PC-3 (cell line): ENCODE data around the gene ARF3.

ENCODE experiments used
- CTCF ChIP-seq: fragments of 300-600 bp; sonication (generic); conservative IDR thresholded peaks from 2 replicates; pipeline ENCODE4 v1.5.1; 2017; ENCODE audit warnings: antibody characterized with exemption, low read depth, mild to moderate bottlenecking, low read length
- EZH2 ChIP-seq: fragments of 300-600 bp; sonication (generic); IDR thresholded peaks from one replicate; pipeline ENCODE4 v1.6.1; 2017; ENCODE audit warnings: antibody characterized with exemption, mild to moderate bottlenecking, low read length; ENCODE audit not compliant: unreplicated experiment
- EZH2phosphoT487 ChIP-seq: fragments of 300-600 bp; sonication (generic); IDR thresholded peaks from 2 replicates; pipeline ENCODE4 v1.6.1; 2018; ENCODE audit warnings: mild to moderate bottlenecking, antibody characterized with exemption, low read length, borderline replicate concordance

GRCh38 chr12:48954841-48955501 is 2.3 kb downstream of the ARF3 start:
- no peak for TF ChIP-seq CTCF
- no peak for TF ChIP-seq EZH2
- no peak for TF ChIP-seq EZH2phosphoT487
